ENCODE measurements around the gene TBC1D4. TPM values are rescaled to one million over a fixed set of nuclear protein-coding genes. Genes with fewer than 3 reads are reported as not detected.

Gene TBC1D4
- polyA plus RNA-seq, 2 donors = 5.8 to 7.7 TPM

- Histone ChIP-seq H3K4me1 (ENCODE audit: control insufficient read depth in 2 of 2, insufficient read depth in 2 of 2, low read length in 1 of 2) (no peaks in the 10 kb centered on the region), H3K27me3 (ENCODE audit: control insufficient read depth in 1 of 2, insufficient read depth in 2 of 2, low read length in 2 of 2) (no peaks in the 10 kb centered on the region), H3K27ac (ENCODE audit: low read depth in 2 of 2, low read length in 1 of 2) (no peak overlapping the region), H3K36me3 (ENCODE audit: control insufficient read depth in 2 of 2, insufficient read depth in 2 of 2, low read length in 1 of 2) (no peaks in the 10 kb centered on the region), H3K4me3 (ENCODE audit: low read depth in 1 of 2, low read length in 2 of 2) (no peak overlapping the region), H3K9me3 (ENCODE audit: control insufficient read depth in 2 of 2, insufficient read depth in 1 of 2, low read depth in 1 of 2, low read length in 1 of 2) (no peaks in the 10 kb centered on the region)
Measured at GRCh38 chr13:75371203-75371602, 110.8 kb downstream of the TBC1D4 start.

DNA sequence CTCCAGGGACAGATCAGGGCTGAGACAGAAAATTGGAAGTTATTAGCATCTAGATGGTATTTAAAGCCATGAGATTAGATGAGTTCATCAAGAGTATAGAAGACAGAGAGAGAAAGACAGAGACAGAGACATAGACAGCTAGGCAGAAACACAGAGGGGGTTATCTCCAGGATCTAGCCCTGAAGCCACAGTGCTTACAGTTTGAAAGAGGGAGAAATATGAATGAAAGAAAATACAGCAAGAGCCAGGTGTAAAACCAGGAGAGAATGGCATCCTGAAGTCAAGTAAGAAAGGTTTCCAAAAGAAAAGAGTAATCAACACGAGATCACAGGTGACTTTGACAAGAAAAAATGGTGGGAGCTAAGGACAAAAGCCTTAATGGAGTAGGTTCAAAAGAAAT is 111.2 kb downstream of the TBC1D4 start:
- WGBS, 2 donors = 74 to 90% methylated on average over 1 of the region's 1 CpG
- H3K4me1 ChIP-seq (ENCODE audit: control insufficient read depth in 2 of 2, insufficient read depth in 2 of 2, low read length in 1 of 2) = no peaks in the 10 kb centered on the region
- H3K36me3 ChIP-seq (ENCODE audit: control insufficient read depth in 2 of 2, insufficient read depth in 2 of 2, low read length in 1 of 2) = no peaks in the 10 kb centered on the region
- no peaks in the 10 kb centered on the region for H3K9me3 ChIP-seq (ENCODE audit: control insufficient read depth in 2 of 2, insufficient read depth in 1 of 2, low read depth in 1 of 2, low read length in 1 of 2)
- no peak overlapping the region for H3K27ac ChIP-seq (ENCODE audit: low read depth in 2 of 2, low read length in 1 of 2)
- no peaks in the 10 kb centered on the region for H3K27me3 ChIP-seq (ENCODE audit: control insufficient read depth in 1 of 2, insufficient read depth in 2 of 2, low read length in 2 of 2)
- no peak overlapping the region for H3K4me3 ChIP-seq (ENCODE audit: low read depth in 1 of 2, low read length in 2 of 2)

- H3K36me3 ChIP-seq (ENCODE audit: control insufficient read depth in 2 of 2, insufficient read depth in 2 of 2, low read length in 1 of 2) = no peaks in the 10 kb centered on the region
- no peaks in the 10 kb centered on the region for H3K27me3 ChIP-seq (ENCODE audit: control insufficient read depth in 1 of 2, insufficient read depth in 2 of 2, low read length in 2 of 2)
- H3K27ac ChIP-seq (ENCODE audit: low read depth in 2 of 2, low read length in 1 of 2) = no peak overlapping the region
- 95 to 98% methylated on average over 3 of the region's 3 CpGs for WGBS, 2 donors
- H3K9me3 ChIP-seq (ENCODE audit: control insufficient read depth in 2 of 2, insufficient read depth in 1 of 2, low read depth in 1 of 2, low read length in 1 of 2) = no peaks in the 10 kb centered on the region
- no peaks in the 10 kb centered on the region for H3K4me1 ChIP-seq (ENCODE audit: control insufficient read depth in 2 of 2, insufficient read depth in 2 of 2, low read length in 1 of 2)
- no peak overlapping the region for H3K4me3 ChIP-seq (ENCODE audit: low read depth in 1 of 2, low read length in 2 of 2)
Measured at GRCh38 chr13:75369981-75370380, 112.0 kb downstream of the TBC1D4 start.

DNA sequence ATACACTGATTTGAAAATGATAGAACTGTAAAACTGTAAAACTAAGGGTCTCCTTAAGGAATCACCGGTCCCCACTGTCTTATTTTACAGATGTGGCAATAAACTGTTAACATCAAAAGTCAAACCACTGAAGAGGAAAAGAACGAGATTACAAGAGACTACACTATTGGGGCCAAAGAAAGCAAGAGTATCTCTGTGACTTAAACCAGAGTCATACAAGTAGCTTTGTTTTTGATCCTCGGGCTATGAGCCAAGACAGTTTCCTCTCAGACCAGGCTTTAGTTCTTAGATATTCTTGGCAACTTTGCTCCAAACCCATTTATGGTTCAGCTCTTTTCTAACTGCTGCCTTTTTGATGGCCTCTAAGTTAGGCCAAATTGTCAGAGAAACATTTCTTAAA is 113.8 kb downstream of the TBC1D4 start:
- H3K27me3 ChIP-seq (ENCODE audit: control insufficient read depth in 1 of 2, insufficient read depth in 2 of 2, low read length in 2 of 2) = no peaks in the 10 kb centered on the region
- no peaks in the 10 kb centered on the region for H3K9me3 ChIP-seq (ENCODE audit: control insufficient read depth in 2 of 2, insufficient read depth in 1 of 2, low read depth in 1 of 2, low read length in 1 of 2)
- no peaks in the 10 kb centered on the region for H3K4me1 ChIP-seq (ENCODE audit: control insufficient read depth in 2 of 2, insufficient read depth in 2 of 2, low read length in 1 of 2)
- H3K27ac ChIP-seq (ENCODE audit: low read depth in 2 of 2, low read length in 1 of 2) = no peak overlapping the region
- no peaks in the 10 kb centered on the region for H3K36me3 ChIP-seq (ENCODE audit: control insufficient read depth in 2 of 2, insufficient read depth in 2 of 2, low read length in 1 of 2)
- no peak overlapping the region for H3K4me3 ChIP-seq (ENCODE audit: low read depth in 1 of 2, low read length in 2 of 2)
- 11 to 14% methylated on average over 3 of the region's 3 CpGs for WGBS, 2 donors

- Histone ChIP-seq H3K27me3 (ENCODE audit: control insufficient read depth in 1 of 2, insufficient read depth in 2 of 2, low read length in 2 of 2) (no peaks in the 10 kb centered on the region), H3K4me3 (ENCODE audit: low read depth in 1 of 2, low read length in 2 of 2) (no peak overlapping the region), H3K4me1 (ENCODE audit: control insufficient read depth in 2 of 2, insufficient read depth in 2 of 2, low read length in 1 of 2) (no peaks in the 10 kb centered on the region), H3K9me3 (ENCODE audit: control insufficient read depth in 2 of 2, insufficient read depth in 1 of 2, low read depth in 1 of 2, low read length in 1 of 2) (no peaks in the 10 kb centered on the region), H3K36me3 (ENCODE audit: control insufficient read depth in 2 of 2, insufficient read depth in 2 of 2, low read length in 1 of 2) (peaks cover 0 to 5% of the 10 kb centered on the region in 2 donors), H3K27ac (ENCODE audit: low read depth in 2 of 2, low read length in 1 of 2) (no peak overlapping the region)
- 62 to 72% methylated on average over 3 of the region's 3 CpGs for WGBS, 2 donors
Measured at GRCh38 chr13:75366380-75367280, 115.3 kb downstream of the TBC1D4 start.

DNA sequence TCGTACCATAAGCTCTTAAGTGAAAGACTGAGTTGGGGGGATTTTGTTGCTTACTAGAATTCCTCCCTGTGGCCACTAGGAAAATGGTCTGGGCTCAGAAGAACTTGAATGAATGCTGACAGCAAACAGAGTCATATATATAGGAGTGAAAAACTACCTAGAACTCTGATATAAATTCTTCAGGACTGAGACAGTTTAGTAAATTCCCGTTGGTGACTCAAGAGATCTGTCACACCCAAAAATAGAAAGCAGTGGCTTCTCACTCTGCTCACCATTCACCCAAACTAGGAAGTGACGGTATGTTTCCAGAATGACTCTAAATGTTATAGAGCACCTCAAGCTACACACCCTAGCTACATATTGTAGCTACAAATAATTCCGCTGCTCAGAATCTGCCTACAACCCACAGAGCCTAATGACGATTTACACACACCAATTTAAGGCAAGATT is 116.2 kb downstream of the TBC1D4 start:
- H3K4me1 ChIP-seq (ENCODE audit: control insufficient read depth in 2 of 2, insufficient read depth in 2 of 2, low read length in 1 of 2) = no peaks in the 10 kb centered on the region
- no peaks in the 10 kb centered on the region for H3K9me3 ChIP-seq (ENCODE audit: control insufficient read depth in 2 of 2, insufficient read depth in 1 of 2, low read depth in 1 of 2, low read length in 1 of 2)
- peaks cover 0 to 5% of the 10 kb centered on the region in 2 donors for H3K36me3 ChIP-seq (ENCODE audit: control insufficient read depth in 2 of 2, insufficient read depth in 2 of 2, low read length in 1 of 2)
- no peak overlapping the region for H3K27ac ChIP-seq (ENCODE audit: low read depth in 2 of 2, low read length in 1 of 2)
- H3K27me3 ChIP-seq (ENCODE audit: control insufficient read depth in 1 of 2, insufficient read depth in 2 of 2, low read length in 2 of 2) = no peaks in the 10 kb centered on the region
- no peak overlapping the region for H3K4me3 ChIP-seq (ENCODE audit: low read depth in 1 of 2, low read length in 2 of 2)
- WGBS, 2 donors = 68 to 70% methylated on average over 5 of the region's 5 CpGs

GRCh38 chr13:75364131-75364713 is 117.7 kb downstream of the TBC1D4 start:
- no peak overlapping the region for H3K27ac ChIP-seq (ENCODE audit: low read depth in 2 of 2, low read length in 1 of 2)
- H3K36me3 ChIP-seq (ENCODE audit: control insufficient read depth in 2 of 2, insufficient read depth in 2 of 2, low read length in 1 of 2) = peaks cover 0 to 5% of the 10 kb centered on the region in 2 donors
- H3K4me1 ChIP-seq (ENCODE audit: control insufficient read depth in 2 of 2, insufficient read depth in 2 of 2, low read length in 1 of 2) = no peaks in the 10 kb centered on the region
- 60 to 73% methylated on average over 3 of the region's 3 CpGs for WGBS, 2 donors
- no peaks in the 10 kb centered on the region for H3K9me3 ChIP-seq (ENCODE audit: control insufficient read depth in 2 of 2, insufficient read depth in 1 of 2, low read depth in 1 of 2, low read length in 1 of 2)
- H3K27me3 ChIP-seq (ENCODE audit: control insufficient read depth in 1 of 2, insufficient read depth in 2 of 2, low read length in 2 of 2) = no peaks in the 10 kb centered on the region
- H3K4me3 ChIP-seq (ENCODE audit: low read depth in 1 of 2, low read length in 2 of 2) = no peak overlapping the region

DNA sequence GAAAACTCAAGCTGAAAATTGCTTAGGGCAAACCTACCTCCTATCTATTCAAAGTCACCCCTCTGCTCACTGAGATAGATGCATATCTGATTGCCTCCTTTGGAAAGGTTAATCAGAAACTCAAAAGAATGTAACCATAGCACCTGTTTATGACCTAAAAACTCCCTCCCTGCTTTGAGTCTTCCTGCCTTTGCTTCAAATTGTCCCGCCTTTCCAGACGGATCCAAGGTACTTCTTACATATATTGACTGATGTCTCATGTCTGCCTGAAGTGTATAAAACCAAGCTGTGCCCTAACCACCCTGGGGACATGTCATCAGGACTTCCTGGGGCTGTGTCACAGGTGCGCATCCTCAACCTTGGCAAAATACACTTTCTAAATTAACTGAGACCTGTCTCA is 118.6 kb downstream of the TBC1D4 start:
- Histone ChIP-seq H3K36me3 (ENCODE audit: control insufficient read depth in 2 of 2, insufficient read depth in 2 of 2, low read length in 1 of 2) (peaks cover 0 to 5% of the 10 kb centered on the region in 2 donors), H3K27me3 (ENCODE audit: control insufficient read depth in 1 of 2, insufficient read depth in 2 of 2, low read length in 2 of 2) (no peaks in the 10 kb centered on the region), H3K4me1 (ENCODE audit: control insufficient read depth in 2 of 2, insufficient read depth in 2 of 2, low read length in 1 of 2) (no peaks in the 10 kb centered on the region), H3K4me3 (ENCODE audit: low read depth in 1 of 2, low read length in 2 of 2) (no peak overlapping the region), H3K9me3 (ENCODE audit: control insufficient read depth in 2 of 2, insufficient read depth in 1 of 2, low read depth in 1 of 2, low read length in 1 of 2) (no peaks in the 10 kb centered on the region), H3K27ac (ENCODE audit: low read depth in 2 of 2, low read length in 1 of 2) (no peak overlapping the region)
- 76 to 84% methylated on average over 3 of the region's 3 CpGs for WGBS, 2 donors

DNA sequence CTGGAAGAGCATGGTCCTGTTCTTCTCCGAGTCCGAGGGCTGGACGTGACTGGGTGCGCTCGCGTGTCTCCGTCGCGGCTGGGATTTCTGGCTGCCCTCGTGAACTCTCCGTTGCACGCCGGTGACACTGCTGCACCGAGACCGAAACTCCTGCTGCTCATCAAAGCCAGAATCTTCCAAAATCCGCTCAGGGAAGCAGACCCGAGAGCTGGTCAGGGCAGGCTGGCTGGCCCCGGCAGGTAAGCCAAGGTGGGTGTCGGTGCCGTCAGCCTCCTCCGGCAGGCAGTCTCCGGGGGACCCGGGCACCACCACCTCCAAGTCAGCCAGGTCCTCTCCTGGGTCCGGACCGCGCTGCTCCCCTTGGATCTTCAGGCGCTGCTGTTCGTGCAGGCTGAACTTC is 119.9 kb downstream of the TBC1D4 start:
- H3K27me3 ChIP-seq (ENCODE audit: control insufficient read depth in 1 of 2, insufficient read depth in 2 of 2, low read length in 2 of 2) = no peaks in the 10 kb centered on the region
- no peaks in the 10 kb centered on the region for H3K4me1 ChIP-seq (ENCODE audit: control insufficient read depth in 2 of 2, insufficient read depth in 2 of 2, low read length in 1 of 2)
- no peaks in the 10 kb centered on the region for H3K9me3 ChIP-seq (ENCODE audit: control insufficient read depth in 2 of 2, insufficient read depth in 1 of 2, low read depth in 1 of 2, low read length in 1 of 2)
- WGBS, 2 donors = 98% methylated on average over 28 of the region's 28 CpGs
- no peak overlapping the region for H3K4me3 ChIP-seq (ENCODE audit: low read depth in 1 of 2, low read length in 2 of 2)
- H3K27ac ChIP-seq (ENCODE audit: low read depth in 2 of 2, low read length in 1 of 2) = no peak overlapping the region
- H3K36me3 ChIP-seq (ENCODE audit: control insufficient read depth in 2 of 2, insufficient read depth in 2 of 2, low read length in 1 of 2) = peaks cover 0 to 5% of the 10 kb centered on the region in 2 donors

DNA sequence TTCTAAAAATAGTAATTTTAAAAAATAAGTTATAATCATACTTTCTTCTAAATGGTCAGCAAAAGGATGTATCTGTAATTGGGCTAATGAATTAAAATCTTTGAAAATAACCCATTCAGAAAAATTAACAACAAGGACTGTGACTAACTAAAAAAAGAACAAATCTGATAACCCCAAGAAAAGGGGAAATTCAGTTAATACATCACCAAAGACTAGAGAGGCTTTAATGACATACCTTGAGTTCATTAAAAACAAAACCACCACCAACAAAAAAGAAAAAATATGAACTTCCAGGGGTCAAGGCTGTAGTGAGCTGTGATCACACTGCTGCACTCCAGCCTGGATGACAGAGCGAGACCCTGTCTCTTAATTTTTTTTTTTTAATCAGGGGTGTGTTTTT is 121.8 kb downstream of the TBC1D4 start:
- WGBS, 2 donors = 100% methylated on average over 1 of the region's 1 CpG
- Histone ChIP-seq H3K4me3 (ENCODE audit: low read depth in 1 of 2, low read length in 2 of 2) (no peak overlapping the region), H3K4me1 (ENCODE audit: control insufficient read depth in 2 of 2, insufficient read depth in 2 of 2, low read length in 1 of 2) (no peaks in the 10 kb centered on the region), H3K36me3 (ENCODE audit: control insufficient read depth in 2 of 2, insufficient read depth in 2 of 2, low read length in 1 of 2) (peaks cover 0 to 5% of the 10 kb centered on the region in 2 donors), H3K27ac (ENCODE audit: low read depth in 2 of 2, low read length in 1 of 2) (no peak overlapping the region), H3K27me3 (ENCODE audit: control insufficient read depth in 1 of 2, insufficient read depth in 2 of 2, low read length in 2 of 2) (no peaks in the 10 kb centered on the region), H3K9me3 (ENCODE audit: control insufficient read depth in 2 of 2, insufficient read depth in 1 of 2, low read depth in 1 of 2, low read length in 1 of 2) (no peaks in the 10 kb centered on the region)
